Measurements from ENCODE around the gene CDH4. TPM values are rescaled to one million over a fixed set of nuclear protein-coding genes. Genes with fewer than 3 reads are reported as not detected.

CDH4 gene
- total RNA-seq, 1 donor from 2014 or later: 0.99 TPM

- Mint-ChIP-seq H3K4me1 (ENCODE audit: low read depth) (no peaks in the 10 kb centered on the region), H3K27ac (ENCODE audit: unreplicated experiment) (no peak overlapping the region)
Measured at GRCh38 chr20:61445741-61446140, 193.7 kb downstream of the CDH4 start.

DNA sequence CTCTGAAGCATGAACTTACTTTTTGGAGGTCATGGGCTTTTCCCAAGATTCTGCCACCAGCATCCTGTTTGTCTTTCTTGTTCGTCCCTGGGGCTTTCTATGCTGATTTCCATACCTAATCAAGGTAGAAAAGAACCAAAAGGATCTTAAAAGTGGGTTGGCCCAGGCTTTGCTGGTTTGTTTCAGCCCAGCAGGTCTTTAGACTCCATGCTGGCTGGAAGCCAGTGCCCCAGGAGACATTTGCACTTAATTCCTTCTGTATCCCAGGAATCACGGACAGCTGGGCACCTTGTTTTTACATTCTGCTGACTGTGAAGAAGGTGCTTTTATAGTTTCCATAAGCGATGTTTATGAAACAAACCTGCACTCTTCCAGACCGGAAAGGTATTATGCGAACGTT, 195.9 kb downstream of the CDH4 start:
- peaks cover 2% of the 10 kb centered on the region for H3K27me3 Mint-ChIP-seq (ENCODE audit: low read depth)
- no peaks in the 10 kb centered on the region for H3K36me3 Mint-ChIP-seq (ENCODE audit: low read depth)
- no peak for TF ChIP-seq CTCF (IDR thresholded peaks at IDR 0.05)
- no peak for DNase-seq (ENCODE audit: low spot score)
- no peak overlapping the region for H3K27ac Mint-ChIP-seq (ENCODE audit: unreplicated experiment)
- no peaks in the 10 kb centered on the region for H3K4me1 Mint-ChIP-seq (ENCODE audit: low read depth)
- no peak overlapping the region for H3K4me3 Mint-ChIP-seq (ENCODE audit: unreplicated experiment)
- no peaks in the 10 kb centered on the region for H3K9me3 Mint-ChIP-seq (ENCODE audit: low read depth)

More at GRCh38 chr20:61445741-61446140, 193.7 kb downstream of the CDH4 start:
- Mint-ChIP-seq H3K9me3 (ENCODE audit: low read depth) (no peaks in the 10 kb centered on the region), H3K36me3 (ENCODE audit: low read depth) (no peaks in the 10 kb centered on the region), H3K27me3 (ENCODE audit: low read depth) (peaks cover 5% of the 10 kb centered on the region), H3K4me3 (ENCODE audit: unreplicated experiment) (no peak overlapping the region)
- no peak for TF ChIP-seq CTCF (IDR thresholded peaks at IDR 0.05)
- no peak for DNase-seq (ENCODE audit: low spot score)

- peaks cover 2% of the 10 kb centered on the region for H3K27me3 Mint-ChIP-seq (ENCODE audit: low read depth)
- no peak overlapping the region for H3K27ac Mint-ChIP-seq (ENCODE audit: unreplicated experiment)
- no peaks in the 10 kb centered on the region for H3K4me1 Mint-ChIP-seq (ENCODE audit: low read depth)
- DNase-seq (ENCODE audit: low spot score): no peak
- TF ChIP-seq CTCF (IDR thresholded peaks at IDR 0.05): no peak
- H3K4me3 Mint-ChIP-seq (ENCODE audit: unreplicated experiment): no peak overlapping the region
- H3K36me3 Mint-ChIP-seq (ENCODE audit: low read depth): no peaks in the 10 kb centered on the region
- no peaks in the 10 kb centered on the region for H3K9me3 Mint-ChIP-seq (ENCODE audit: low read depth)
Measured at GRCh38 chr20:61448386-61448785, 196.3 kb downstream of the CDH4 start.

- no peak for TF ChIP-seq CTCF (IDR thresholded peaks at IDR 0.05)
- Mint-ChIP-seq H3K27me3 (ENCODE audit: low read depth) (peaks cover 2% of the 10 kb centered on the region), H3K36me3 (ENCODE audit: low read depth) (no peaks in the 10 kb centered on the region), H3K9me3 (ENCODE audit: low read depth) (no peaks in the 10 kb centered on the region), H3K4me1 (ENCODE audit: low read depth) (no peaks in the 10 kb centered on the region), H3K27ac (ENCODE audit: unreplicated experiment) (no peak overlapping the region), H3K4me3 (ENCODE audit: unreplicated experiment) (no peak overlapping the region)
- no peak for DNase-seq (ENCODE audit: low spot score)
Measured at GRCh38 chr20:61449057-61449609, 197.1 kb downstream of the CDH4 start.

DNA sequence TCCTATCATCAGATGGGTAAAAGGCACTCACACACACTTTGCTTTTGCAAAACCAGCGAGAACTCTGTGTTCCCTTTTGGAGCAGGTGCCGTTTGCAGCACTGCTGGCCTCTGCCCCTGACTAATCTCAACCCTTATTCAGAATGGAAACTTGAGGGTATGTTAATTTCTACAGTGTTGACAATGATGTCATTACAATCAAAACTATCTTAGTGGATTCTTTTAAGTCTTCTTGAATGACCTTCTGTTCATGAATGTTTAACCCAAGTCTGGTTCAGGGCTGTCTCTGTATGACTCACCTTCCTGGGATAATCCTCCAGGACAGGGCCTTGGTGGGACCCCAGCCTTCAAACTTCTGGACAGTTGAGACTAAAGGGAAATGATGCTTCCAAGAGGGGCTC, 197.9 kb downstream of the CDH4 start:
- Mint-ChIP-seq H3K9me3 (ENCODE audit: low read depth) (no peaks in the 10 kb centered on the region), H3K4me3 (ENCODE audit: unreplicated experiment) (no peak overlapping the region), H3K27ac (ENCODE audit: unreplicated experiment) (no peak overlapping the region), H3K27me3 (ENCODE audit: low read depth) (peaks cover 2% of the 10 kb centered on the region), H3K36me3 (ENCODE audit: low read depth) (no peaks in the 10 kb centered on the region), H3K4me1 (ENCODE audit: low read depth) (no peaks in the 10 kb centered on the region)
- TF ChIP-seq CTCF (IDR thresholded peaks at IDR 0.05): no peak
- no peak for DNase-seq (ENCODE audit: low spot score)
